HG02642 (cell line): ENCODE measurements around the gene TRIM75.
"Not testable (repeated sequence)": the region's sequence is repeated elsewhere in the genome, so short reads cannot be mapped to it uniquely, and the experiment has no call there.

Source experiments
- ATAC-seq: cut with Tn5 transposase; IDR thresholded peaks from one replicate; pipeline ENCODE4 v1.9.1; 2021; ENCODE audit warnings: mild to moderate bottlenecking; ENCODE audit not compliant: unreplicated experiment, poor library complexity

TRIM75 gene

GRCh38 chr4:165053645-165054044 is at the start of gene TRIM75:
TRIM75 (plus strand) TSS chr4:165053866; CDS start chr4:165059148, 5,282 bp downstream.
- ATAC-seq = no peak

GRCh38 chr4:165005352-165005925 is 48.2 kb upstream of the TRIM75 start:
- no peak for ATAC-seq

DNA sequence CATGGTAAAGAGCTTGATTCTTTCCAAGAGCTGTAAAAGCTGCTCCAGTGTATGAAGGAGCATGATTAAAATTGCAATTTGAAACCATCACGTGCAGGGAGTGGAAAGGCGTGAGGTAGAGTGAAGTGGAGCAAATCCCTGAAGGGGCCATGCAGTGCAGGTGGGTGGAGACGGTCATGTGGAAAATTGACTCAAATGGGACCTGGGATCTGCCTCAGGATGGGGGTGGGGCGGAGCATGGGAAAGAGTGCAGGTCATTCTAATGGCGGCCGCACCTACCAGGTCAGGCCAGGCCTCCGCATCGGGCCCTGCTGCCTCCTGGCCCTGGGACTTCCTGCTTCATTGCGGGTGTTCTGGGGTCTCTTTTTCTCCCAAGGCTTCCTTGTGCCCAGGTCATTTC is 47.2 kb upstream of the TRIM75 start:
- ATAC-seq = no peak

DNA sequence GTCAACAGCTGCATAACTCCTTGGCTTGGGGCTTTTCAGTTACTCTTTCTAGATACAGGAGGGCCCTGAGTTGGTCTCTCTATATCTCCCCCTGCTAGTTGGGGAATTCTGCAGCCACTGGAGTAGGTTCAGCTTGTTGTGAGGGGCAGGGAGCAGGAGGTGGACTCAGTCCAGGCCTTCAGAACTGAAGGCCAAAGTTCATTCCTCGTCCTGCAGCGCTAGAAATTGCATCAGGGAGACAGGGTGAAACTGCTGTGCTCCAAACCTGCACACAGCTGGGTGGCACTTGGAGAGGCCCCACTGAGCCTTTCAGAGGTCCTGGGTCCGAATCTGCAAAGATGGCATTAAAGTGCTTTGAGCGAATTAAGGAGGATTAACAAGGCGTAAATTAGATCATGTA is 46.8 kb upstream of the TRIM75 start:
- ATAC-seq = no peak

DNA sequence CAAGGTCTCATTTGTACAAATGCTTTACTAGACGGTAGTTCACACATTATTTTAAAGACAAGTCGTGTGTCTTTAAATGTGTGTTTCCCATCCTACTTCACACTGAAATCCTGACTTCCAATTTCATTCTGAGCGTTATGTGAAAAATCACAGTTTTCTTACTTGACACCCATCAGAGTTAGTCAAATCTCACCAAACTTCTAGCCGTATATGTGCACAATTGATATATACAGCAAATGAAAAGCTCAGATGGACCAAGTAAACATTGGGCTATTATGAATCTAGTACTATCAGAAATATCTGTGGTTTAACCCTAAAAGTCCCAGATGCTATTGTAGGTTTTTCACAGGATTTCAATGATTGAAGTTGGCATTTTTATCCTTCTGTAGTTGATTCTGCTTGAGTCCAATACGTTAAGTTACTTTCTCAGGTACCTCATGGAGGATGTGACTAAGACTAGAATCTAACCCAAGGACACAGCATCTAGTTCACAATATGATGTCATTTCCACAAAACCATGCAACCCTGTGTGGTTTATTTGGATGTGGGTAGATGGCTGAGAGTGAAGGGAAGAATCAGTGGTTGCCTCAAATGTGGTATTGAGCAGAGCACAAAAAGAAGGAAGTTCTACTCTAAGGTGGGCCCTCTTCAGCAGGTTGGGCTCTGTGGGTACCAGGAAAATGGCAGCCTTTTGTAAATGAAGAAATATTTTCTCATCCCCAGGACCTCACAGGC is 44.0 kb upstream of the TRIM75 start:
- no peak for ATAC-seq

DNA sequence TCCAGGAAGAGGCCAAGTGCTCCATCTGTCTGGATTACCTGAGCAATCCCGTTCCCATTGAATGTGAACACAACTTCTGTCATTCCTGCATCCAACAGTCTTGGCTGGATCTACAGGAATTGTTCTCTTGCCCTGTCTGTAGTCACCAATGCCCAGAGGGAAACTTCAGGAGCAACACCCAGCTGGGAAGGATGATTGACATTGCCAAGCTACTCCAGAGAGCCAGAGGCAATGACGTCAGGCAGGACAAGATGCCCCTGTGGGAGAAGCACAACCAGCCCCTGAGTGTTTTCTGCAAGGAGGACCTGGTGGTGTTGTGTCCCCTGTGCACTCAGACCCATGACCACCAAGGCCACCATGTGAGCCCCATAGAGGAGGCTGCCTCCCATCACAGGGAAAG is 43.2 kb upstream of the TRIM75 start:
- ATAC-seq = no peak

DNA sequence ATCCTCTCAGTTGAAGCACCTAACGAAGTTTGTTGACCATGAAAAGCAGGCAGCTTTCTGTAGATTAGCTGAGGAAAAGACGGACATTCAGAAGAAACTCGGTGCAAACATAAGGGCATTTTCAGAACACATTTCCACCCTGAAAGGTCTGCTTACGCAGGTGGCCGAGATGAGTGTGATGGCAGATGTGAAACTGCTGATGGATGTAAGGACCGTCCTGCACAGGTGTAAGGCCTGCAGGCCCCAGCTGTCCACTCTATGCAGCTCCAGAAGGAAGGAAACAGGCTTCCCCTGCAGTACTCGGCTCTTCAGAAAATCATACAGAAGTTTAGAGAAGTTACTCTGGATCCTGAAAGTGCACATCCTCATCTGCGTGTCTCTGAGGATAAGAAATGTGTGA is 42.7 kb upstream of the TRIM75 start:
- no peak for ATAC-seq

- no peak for ATAC-seq
Measured at GRCh38 chr4:165011403-165011802, 42.3 kb upstream of the TRIM75 start.

GRCh38 chr4:165013691-165014090 is 40.0 kb upstream of the TRIM75 start:
- no peak for ATAC-seq

GRCh38 chr4:165016971-165017370 is 36.7 kb upstream of the TRIM75 start:
- ATAC-seq = no peak

DNA sequence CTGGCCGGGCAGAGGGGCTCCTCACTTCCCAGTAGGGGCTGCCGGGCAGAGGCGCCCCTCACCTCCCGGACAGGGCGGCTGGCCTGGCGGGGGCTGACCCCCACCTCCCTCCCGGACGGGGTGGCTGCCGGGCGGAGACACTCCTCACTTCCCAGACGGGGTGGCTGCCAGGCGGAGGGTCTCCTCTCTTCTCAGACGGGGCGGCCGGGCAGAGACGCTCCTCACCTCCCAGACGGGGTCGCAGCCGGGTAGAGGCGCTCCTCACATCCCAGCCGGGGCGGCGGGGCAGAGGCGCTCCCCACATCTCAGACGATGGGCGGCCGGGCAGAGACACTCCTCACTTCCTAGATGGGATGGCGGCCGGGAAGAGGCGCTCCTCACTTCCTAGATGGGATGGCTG is 33.7 kb upstream of the TRIM75 start:
- not testable (repeated sequence) for ATAC-seq

- ATAC-seq = not testable (repeated sequence)
Measured at GRCh38 chr4:165025782-165026181, 27.9 kb upstream of the TRIM75 start.

GRCh38 chr4:165027762-165028402 is 25.8 kb upstream of the TRIM75 start:
- no peak for ATAC-seq

- ATAC-seq = no peak
Measured at GRCh38 chr4:165031436-165032211, 22.0 kb upstream of the TRIM75 start, which contains the start of gene TRIM60. TRIM60 (plus strand) TSS chr4:165031999; CDS start chr4:165040073, 8,074 bp downstream.

DNA sequence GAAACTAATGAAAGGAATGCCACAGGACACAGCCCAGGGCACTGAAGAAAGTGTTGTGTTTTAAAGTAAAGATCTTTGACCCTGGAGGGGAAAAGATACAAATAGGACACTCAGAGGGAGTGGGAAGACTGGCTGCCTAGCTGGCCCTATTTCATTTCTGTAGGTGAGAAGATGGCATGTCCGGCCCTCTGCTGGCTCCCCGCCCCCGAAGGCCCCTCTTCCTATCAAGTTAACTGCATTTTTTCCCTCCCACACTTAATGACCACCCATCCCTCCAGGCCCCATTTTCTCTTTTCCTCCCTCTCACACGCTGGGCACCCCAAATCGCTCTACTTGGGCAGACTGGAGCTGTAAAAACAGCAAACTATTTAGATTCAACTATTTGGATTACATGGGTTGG is 5.5 kb upstream of the TRIM75 start:
- ATAC-seq = no peak

GRCh38 chr4:165052627-165053026 is 1.0 kb upstream of the TRIM75 start:
- no peak for ATAC-seq

GRCh38 chr4:165055601-165056000 is 1.9 kb downstream of the TRIM75 start:
- no peak for ATAC-seq

DNA sequence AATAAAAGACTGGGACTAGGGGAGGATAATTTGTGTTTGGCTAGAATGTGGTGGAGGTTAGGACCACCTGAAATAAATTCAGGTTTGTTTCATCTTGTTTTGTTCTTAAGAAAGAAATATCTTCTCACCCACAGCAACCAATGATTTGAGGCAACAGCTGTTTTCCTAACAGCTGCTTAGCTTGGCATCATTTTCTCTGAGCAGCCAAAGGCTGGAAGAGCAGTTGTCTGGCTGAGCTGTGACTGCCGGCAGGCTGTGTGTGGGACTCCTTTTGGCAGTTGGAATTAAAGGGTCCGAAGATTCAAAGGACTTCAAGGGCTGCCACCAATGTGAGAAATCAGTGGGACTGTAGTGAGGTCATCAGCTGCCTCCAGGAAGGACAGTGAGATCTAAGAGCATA is 5.0 kb downstream of the TRIM75 start:
- no peak for ATAC-seq

DNA sequence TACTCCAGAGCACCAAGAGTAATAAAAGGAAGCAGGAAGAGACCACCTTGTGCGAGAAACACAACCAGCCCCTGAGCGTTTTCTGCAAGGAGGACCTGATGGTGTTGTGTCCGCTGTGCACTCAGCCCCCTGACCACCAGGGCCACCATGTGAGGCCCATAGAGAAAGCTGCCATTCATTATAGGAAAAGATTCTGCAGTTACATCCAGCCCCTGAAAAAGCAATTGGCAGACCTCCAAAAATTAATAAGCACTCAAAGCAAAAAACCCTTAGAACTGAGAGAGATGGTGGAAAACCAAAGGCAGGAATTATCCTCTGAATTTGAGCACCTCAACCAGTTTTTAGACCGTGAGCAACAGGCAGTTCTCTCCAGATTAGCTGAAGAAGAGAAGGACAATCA is 5.7 kb downstream of the TRIM75 start:
- ATAC-seq = no peak

DNA sequence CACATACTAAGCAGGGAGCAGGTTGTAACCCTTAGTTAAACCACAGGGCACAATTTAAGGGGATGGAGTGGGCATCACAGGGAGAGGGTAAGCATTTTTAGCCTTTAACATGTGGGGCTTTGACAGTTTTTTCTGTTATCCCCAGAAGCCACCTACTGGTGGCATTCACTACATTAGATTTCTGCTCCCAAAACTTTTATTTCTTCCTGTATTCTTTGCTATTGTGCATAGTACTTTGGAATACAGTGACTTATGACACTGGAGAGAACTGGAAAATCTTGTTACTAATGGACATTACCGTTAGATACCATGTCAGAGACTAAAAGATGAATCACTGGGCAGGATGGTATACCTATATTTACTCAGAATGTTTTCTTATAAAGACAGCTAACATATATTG is 7.3 kb downstream of the TRIM75 start:
- no peak for ATAC-seq

- ATAC-seq = no peak
Measured at GRCh38 chr4:165070560-165070959, 16.9 kb downstream of the TRIM75 start.
